Right lobe of liver (tissue), 4 donors: Measurements from ENCODE around the gene PEAK3.

Experiments used
- CTCF ChIP-seq, 4 donors: fragments of 200-600 bp in 3 of 4; fragments of 450-650 bp in 1 of 4; IDR thresholded peaks; one replicate each; pipeline versions ENCODE4 v1.5.1 to v1.8.0; 2016 to 2022; ENCODE audit warnings: antibody characterized with exemption in 4 of 4, mild to moderate bottlenecking in 2 of 4
- POLR2A ChIP-seq: fragments of 450-650 bp; IDR thresholded peaks from one replicate; pipeline ENCODE4 v1.6.1; 2017; ENCODE audit warnings: antibody characterized with exemption, mild to moderate bottlenecking
- donor health status: DM: no; HTN: no; CAD: no.
- donor health status: DM: no; HTN: no; CAD: no.
- donor health status: DM: no; HTN: yes; CAD: no.

- TF ChIP-seq POLR2A (no peak), CTCF (IDR thresholded peaks at IDR 0.05) (peak in 2 of 4 donors; percentile 8 to 9)
These were observed 28.6 kb downstream of the PEAK3 start for GRCh38 chr19:2253106-2254063.
